ENCODE results near the gene SPAAR. TPM values are rescaled to one million over a fixed set of nuclear protein-coding genes. Genes with fewer than 3 reads are reported as not detected.

The SPAAR gene
- polyA plus RNA-seq, 1 donor, result 1.4 TPM

GRCh38 chr9:35945341-35946018, 36.2 kb downstream of the SPAAR start:
- peak; percentile 82 for DNase-seq

- DNase-seq, result no peak
Observed at GRCh38 chr9:35948451-35948850, 39.2 kb downstream of the SPAAR start.

- no peak for DNase-seq
Observed at GRCh38 chr9:35948901-35949318, 39.6 kb downstream of the SPAAR start.

GRCh38 chr9:35951736-35952135, 42.4 kb downstream of the SPAAR start:
- DNase-seq, result no peak

GRCh38 chr9:35952526-35953191, 43.4 kb downstream of the SPAAR start:
- DNase-seq, result no peak

- peak; percentile 68 for DNase-seq
Observed at GRCh38 chr9:35954942-35955546, 45.8 kb downstream of the SPAAR start.

- no peak for DNase-seq
Observed at GRCh38 chr9:35956651-35957050, 47.4 kb downstream of the SPAAR start.

GRCh38 chr9:35958104-35958837, 49.0 kb downstream of the SPAAR start, which contains the start of gene OR2S2:
TSS of gene OR2S2 (minus strand) at chr9:35958154. CDS start at chr9:35958098, 56 bp downstream.
- DNase-seq, result no peak

- no peak for DNase-seq
Observed at GRCh38 chr9:35960039-35960655, 50.9 kb downstream of the SPAAR start.

Other genes starting within 250 kb of the SPAAR start
- gene ARHGEF39, start 244.3 kb upstream of the SPAAR start, polyA plus RNA-seq (ENCODE audit: insufficient read length), result 15.4 TPM
- gene CA9, start 235.6 kb upstream of the SPAAR start, polyA plus RNA-seq (ENCODE audit: insufficient read length), result 0.58 TPM
- gene TPM2, start 219.6 kb upstream of the SPAAR start, polyA plus RNA-seq (ENCODE audit: insufficient read length), result 146 TPM
- 156 TPM for gene TLN1, start 177.3 kb upstream of the SPAAR start, polyA plus RNA-seq (ENCODE audit: insufficient read length)
- 37.8 TPM for gene CREB3, start 176.8 kb upstream of the SPAAR start, polyA plus RNA-seq (ENCODE audit: insufficient read length)
- 138 TPM for gene GBA2, start 160.3 kb upstream of the SPAAR start, polyA plus RNA-seq (ENCODE audit: insufficient read length)
- 32.2 TPM for gene RGP1, start 160.2 kb upstream of the SPAAR start, polyA plus RNA-seq (ENCODE audit: insufficient read length)
- gene MSMP, start 155.2 kb upstream of the SPAAR start, polyA plus RNA-seq (ENCODE audit: insufficient read length), result not detected
- gene NPR2, start 117.9 kb upstream of the SPAAR start, polyA plus RNA-seq (ENCODE audit: insufficient read length), result 36.8 TPM
- gene SPAG8, start 97.2 kb upstream of the SPAAR start, polyA plus RNA-seq (ENCODE audit: insufficient read length), result 10.4 TPM
- 49.7 TPM for gene HINT2, start 94.4 kb upstream of the SPAAR start, polyA plus RNA-seq (ENCODE audit: insufficient read length)
- 0.40 TPM for gene FAM221B, start 80.8 kb upstream of the SPAAR start, polyA plus RNA-seq (ENCODE audit: insufficient read length)
- 27.7 TPM for gene TMEM8B, start 80.3 kb upstream of the SPAAR start, polyA plus RNA-seq (ENCODE audit: insufficient read length)
- not detected for gene OR13J1, start 39.1 kb upstream of the SPAAR start, polyA plus RNA-seq (ENCODE audit: insufficient read length)
- gene HRCT1, start 3.3 kb upstream of the SPAAR start, polyA plus RNA-seq (ENCODE audit: insufficient read length), result 0.30 TPM
- not detected for gene OR2S2, start 48.7 kb downstream of the SPAAR start, polyA plus RNA-seq (ENCODE audit: insufficient read length)
- 30.0 TPM for gene RECK, start 127.4 kb downstream of the SPAAR start, polyA plus RNA-seq (ENCODE audit: insufficient read length)
- gene GLIPR2, start 227.2 kb downstream of the SPAAR start, polyA plus RNA-seq (ENCODE audit: insufficient read length), result 39.3 TPM

All from left kidney (tissue), 2 donors.